Natural killer cell (primary cell): ENCODE data around the gene BCAP29. TPM values are rescaled to one million over a fixed set of nuclear protein-coding genes. Genes with fewer than 3 reads are reported as not detected.

Experiments
- ATAC-seq, 3 donors: fragments of 150-1000 bp in 2 of 3; fragments of 200-7000 bp in 1 of 3; cut with Tn5 transposase; 1 replicate in 1 of 3; 2 replicates in 2 of 3; pipeline ENCODE4 v1.10.0; 2021; ENCODE audit warnings: mild to moderate bottlenecking in 2 of 3, moderate library complexity in 2 of 3
- DNase-seq, 2 donors: peaks; one replicate each; pipeline versions ENCODE4 v3.0.0 to v3.0.0-alpha.2; 2013 to 2021; ENCODE audit warnings: mixed read lengths in 1 of 2
- H3K27ac ChIP-seq: one replicate; pipeline ENCODE4 v1.5.1; 2013; ENCODE audit warnings: mild to moderate bottlenecking, low read length
- H3K27me3 ChIP-seq: one replicate; pipeline ENCODE4 v1.6.1; 2013; ENCODE audit warnings: low read length; ENCODE audit not compliant: control insufficient read depth, insufficient read depth
- H3K36me3 ChIP-seq: one replicate; pipeline ENCODE4 v1.6.1; 2013; ENCODE audit warnings: low read length; ENCODE audit not compliant: control insufficient read depth, insufficient read depth
- H3K4me1 ChIP-seq: one replicate; pipeline ENCODE4 v1.6.1; 2013; ENCODE audit warnings: low read length; ENCODE audit not compliant: control insufficient read depth, insufficient read depth
- H3K4me3 ChIP-seq: one replicate; pipeline ENCODE4 v1.5.1; 2013; ENCODE audit warnings: low read length
- H3K9me3 ChIP-seq: one replicate; pipeline ENCODE4 v1.6.1; 2013; ENCODE audit warnings: low read length; ENCODE audit not compliant: control insufficient read depth, insufficient read depth
- H3K27ac Mint-ChIP-seq, 2 donors: one replicate each; pipeline ENCODE4 v1.8.0; 2022; ENCODE audit warnings: mild to moderate bottlenecking in 2 of 2, mixed read lengths in 2 of 2, moderate library complexity in 1 of 2
- H3K27me3 Mint-ChIP-seq, 2 donors: one replicate each; pipeline ENCODE4 v1.8.0; 2022; ENCODE audit warnings: low read depth in 2 of 2, mixed read lengths in 2 of 2
- H3K36me3 Mint-ChIP-seq: one replicate; pipeline ENCODE4 v1.8.0; 2022; ENCODE audit warnings: mixed read lengths
- H3K4me1 Mint-ChIP-seq, 2 donors: one replicate each; pipeline ENCODE4 v1.8.0; 2022; ENCODE audit warnings: mixed read lengths in 2 of 2
- H3K4me3 Mint-ChIP-seq: one replicate; pipeline ENCODE4 v1.8.0; 2022; ENCODE audit warnings: mild to moderate bottlenecking, moderate library complexity, mixed read lengths
- H3K9me3 Mint-ChIP-seq, 2 donors: one replicate each; pipeline ENCODE4 v1.8.0; 2022; ENCODE audit warnings: mixed read lengths in 2 of 2
- WGBS: methylation state at CpG from one replicate; pipeline ENCODE4 v1.1.7; 2013; ENCODE audit warnings: missing lambda C conversion rate; ENCODE audit not compliant: insufficient coverage; 5-methylcytosine and 5-hydroxymethylcytosine counted together
- intact Hi-C: fragments of 100-400 bp; cut with micrococcal nuclease; formaldehyde crosslinking; loops from one replicate; pipeline ENCODE4 v1.14.2; 2022
- total RNA-seq, 4 donors: library from RNA; stranded (reverse); fragments of 120-200 nt in 1 of 4; gene quantifications; one replicate each; pipeline versions ENCODE4 v1.2.3 to v1.2.4, GENCODE V29; 2013 to 2022
- TF ChIP-seq, protein P1 (sequence below): fragments of 200-600 bp; IDR thresholded peaks from one replicate; pipeline ENCODE4 v1.8.0; 2022; ENCODE audit warnings: antibody characterized with exemption

BCAP29 gene
- total RNA-seq, 3 donors from 2014 or later (not counting 1 experiment from before 2014, with no cell fraction given): 22.1 to 33.3 (median 27.1) TPM

GRCh38 chr7:107666790-107667189, 86.7 kb downstream of the BCAP29 start:
- H3K4me1 ChIP-seq: peaks cover 2% of the 10 kb centered on the region
- Mint-ChIP-seq H3K27ac (no peak overlapping the region), H3K36me3 (no peaks in the 10 kb centered on the region), H3K9me3 (no peaks in the 10 kb centered on the region), H3K27me3 (peaks cover 7 to 8% of the 10 kb centered on the region in 2 donors), H3K4me3 (no peak overlapping the region), H3K4me1 (no peaks in the 10 kb centered on the region)
- WGBS: 100% methylated on average over 1 of the region's 1 CpG
- H3K9me3 ChIP-seq: no peaks in the 10 kb centered on the region
- ATAC-seq: no peak
- TF ChIP-seq, protein P1, sequence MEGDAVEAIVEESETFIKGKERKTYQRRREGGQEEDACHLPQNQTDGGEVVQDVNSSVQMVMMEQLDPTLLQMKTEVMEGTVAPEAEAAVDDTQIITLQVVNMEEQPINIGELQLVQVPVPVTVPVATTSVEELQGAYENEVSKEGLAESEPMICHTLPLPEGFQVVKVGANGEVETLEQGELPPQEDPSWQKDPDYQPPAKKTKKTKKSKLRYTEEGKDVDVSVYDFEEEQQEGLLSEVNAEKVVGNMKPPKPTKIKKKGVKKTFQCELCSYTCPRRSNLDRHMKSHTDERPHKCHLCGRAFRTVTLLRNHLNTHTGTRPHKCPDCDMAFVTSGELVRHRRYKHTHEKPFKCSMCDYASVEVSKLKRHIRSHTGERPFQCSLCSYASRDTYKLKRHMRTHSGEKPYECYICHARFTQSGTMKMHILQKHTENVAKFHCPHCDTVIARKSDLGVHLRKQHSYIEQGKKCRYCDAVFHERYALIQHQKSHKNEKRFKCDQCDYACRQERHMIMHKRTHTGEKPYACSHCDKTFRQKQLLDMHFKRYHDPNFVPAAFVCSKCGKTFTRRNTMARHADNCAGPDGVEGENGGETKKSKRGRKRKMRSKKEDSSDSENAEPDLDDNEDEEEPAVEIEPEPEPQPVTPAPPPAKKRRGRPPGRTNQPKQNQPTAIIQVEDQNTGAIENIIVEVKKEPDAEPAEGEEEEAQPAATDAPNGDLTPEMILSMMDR: no peak
- H3K27ac ChIP-seq: no peak overlapping the region
- H3K27me3 ChIP-seq: peaks cover 9% of the 10 kb centered on the region
- DNase-seq: no peak
- no peaks in the 10 kb centered on the region for H3K36me3 ChIP-seq
- no peak overlapping the region for H3K4me3 ChIP-seq
- intact Hi-C loops: no loop called here

DNA sequence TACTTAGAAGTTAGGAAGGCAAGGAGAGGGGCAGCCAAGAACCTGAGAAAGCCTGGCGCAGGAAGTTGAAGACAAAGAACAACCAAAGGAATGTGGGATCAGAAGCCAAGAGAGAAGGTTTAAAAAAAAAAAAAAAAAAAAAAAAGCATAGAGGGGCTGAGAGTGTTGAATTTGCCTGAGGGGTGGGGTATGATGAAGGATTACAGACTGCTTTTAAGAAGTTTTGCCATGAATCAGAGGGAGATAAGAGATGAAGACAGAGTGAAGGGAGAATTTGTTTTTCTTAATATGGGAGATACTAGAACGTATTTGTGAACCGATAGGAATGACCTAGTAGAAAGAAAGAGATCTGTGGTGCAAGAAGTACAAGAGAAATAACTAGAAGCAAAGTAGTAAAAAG, 87.3 kb downstream of the BCAP29 start:
- Histone ChIP-seq H3K4me3 (no peak overlapping the region), H3K4me1 (no peaks in the 10 kb centered on the region), H3K27ac (no peak overlapping the region), H3K9me3 (no peaks in the 10 kb centered on the region), H3K36me3 (no peaks in the 10 kb centered on the region), H3K27me3 (peaks cover 6% of the 10 kb centered on the region)
- intact Hi-C loops: no loop called here
- no peak overlapping the region for H3K27ac Mint-ChIP-seq
- ATAC-seq: no peak
- 100% methylated on average over 3 of the region's 3 CpGs for WGBS
- DNase-seq: no peak
- TF ChIP-seq, protein P1: no peak
- H3K36me3 Mint-ChIP-seq: no peaks in the 10 kb centered on the region
- no peaks in the 10 kb centered on the region for H3K9me3 Mint-ChIP-seq
- no peaks in the 10 kb centered on the region for H3K4me1 Mint-ChIP-seq
- peaks cover 2 to 4% of the 10 kb centered on the region in 2 donors for H3K27me3 Mint-ChIP-seq
- no peak overlapping the region for H3K4me3 Mint-ChIP-seq

GRCh38 chr7:107668296-107668695, 88.2 kb downstream of the BCAP29 start:
- H3K9me3 ChIP-seq: no peaks in the 10 kb centered on the region
- no peaks in the 10 kb centered on the region for H3K36me3 ChIP-seq
- Mint-ChIP-seq H3K27ac (no peak overlapping the region), H3K4me3 (no peak overlapping the region), H3K36me3 (no peaks in the 10 kb centered on the region), H3K4me1 (no peaks in the 10 kb centered on the region), H3K9me3 (no peaks in the 10 kb centered on the region), H3K27me3 (peaks cover 0 to 7% of the 10 kb centered on the region in 2 donors)
- H3K27ac ChIP-seq: no peak overlapping the region
- H3K27me3 ChIP-seq: no peaks in the 10 kb centered on the region
- TF ChIP-seq, protein P1: no peak
- no peak for ATAC-seq
- H3K4me1 ChIP-seq: no peaks in the 10 kb centered on the region
- DNase-seq: no peak
- intact Hi-C loops: no loop called here
- H3K4me3 ChIP-seq: no peak overlapping the region
- 93% methylated on average over 3 of the region's 4 CpGs for WGBS

Other genes with a start within 250 kb of the BCAP29 start
- gene GPR22, start 110.2 kb upstream of the BCAP29 start, total RNA-seq: not detected
- gene COG5, start 16.3 kb upstream of the BCAP29 start, total RNA-seq: 10 to 100 TPM; 49.2 to 54.6 (median 54.2) TPM
- gene DUS4L, start 16.3 kb upstream of the BCAP29 start, total RNA-seq: 10 to 100 TPM in 1 of 3 donors, 1 to 10 TPM in 2; 5.5 to 10.5 (median 9.1) TPM
- under 1 TPM in 1 of 3 donors, not detected in 2; 0.45 TPM for gene SLC26A4, start 80.6 kb downstream of the BCAP29 start, total RNA-seq
- 10 to 100 TPM; 62.7 to 85.8 (median 82.0) TPM for gene CBLL1, start 163.9 kb downstream of the BCAP29 start, total RNA-seq
- gene SLC26A3, start 223.0 kb downstream of the BCAP29 start, total RNA-seq: not detected